ENCODE results near the gene SMG7. TPM values are rescaled to one million over a fixed set of nuclear protein-coding genes. Genes with fewer than 3 reads are reported as not detected.

Gene SMG7
- total and polyA plus RNA-seq, 5 donors: 18.6 to 50.8 (median 39.1) TPM

DNA sequence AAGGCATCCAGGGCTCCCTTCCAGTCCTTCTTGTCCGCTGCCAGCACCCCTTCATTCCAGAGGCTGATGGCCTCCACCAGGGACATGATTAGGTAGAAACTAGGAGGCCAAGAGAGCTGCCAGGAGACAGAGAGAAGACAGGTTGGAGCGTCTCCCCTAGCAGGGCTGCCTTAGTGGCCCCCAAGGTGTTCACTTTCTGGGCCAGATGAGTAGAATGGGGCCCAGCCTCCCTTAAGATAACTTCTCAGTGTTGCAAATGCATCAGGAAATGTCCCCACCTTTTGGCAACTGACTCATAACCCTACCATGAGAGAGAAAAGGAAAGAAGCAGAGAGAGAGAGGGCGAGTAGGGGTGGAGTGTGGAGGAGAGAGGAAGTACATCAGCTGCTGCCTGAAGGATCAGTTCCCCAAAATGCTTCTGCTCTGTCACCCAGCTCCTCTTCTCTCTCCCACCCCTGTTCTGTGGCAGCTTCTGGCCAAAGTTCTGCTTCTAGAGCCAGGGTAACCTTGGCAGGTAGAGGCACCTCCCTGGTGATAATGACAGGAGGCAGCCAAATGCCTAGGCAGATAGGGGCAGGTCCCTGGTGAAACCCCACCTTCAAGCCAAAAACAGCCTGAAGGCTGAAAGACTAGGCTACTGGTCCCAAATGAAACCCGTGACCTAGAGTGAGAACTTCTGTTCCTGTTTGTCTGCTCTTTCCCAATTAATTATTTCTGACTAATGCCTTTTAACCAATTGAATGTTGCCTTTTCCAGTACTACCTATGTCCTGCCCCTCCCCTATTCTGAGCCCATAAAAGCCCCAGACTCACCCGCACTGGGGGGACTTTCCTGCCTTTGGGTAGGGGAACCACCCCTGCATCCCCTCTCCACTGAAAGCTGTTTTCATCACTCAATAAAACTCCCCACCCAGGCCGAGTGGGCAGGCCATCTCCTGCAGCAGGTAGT, 118.2 kb downstream of the SMG7 start, which contains the start of gene NCF2:
Gene NCF2, minus strand, starts transcription at position 216 of the 948 bp plus-strand sequence. Its CDS starts 130 bp downstream, at position 86.
- H3K4me3 ChIP-seq (ENCODE audit: low read length): peak within 1 kb of the TSS; percentile 8
- DNase-seq (no peak), ATAC-seq (peak; percentile 76 to 80)
- H3K27ac ChIP-seq (ENCODE audit: low read length): peak within 1 kb of the TSS; percentile 79
- H3K27me3 ChIP-seq (ENCODE audit: control insufficient read depth, insufficient read depth): no peaks in the 10 kb centered on the region
- H3K4me1 ChIP-seq (ENCODE audit: control insufficient read depth, insufficient read depth, low read length): no peaks in the 10 kb centered on the region
- intact Hi-C loops (cut with DNase I): no loop called here
- 82% methylated on average over 6 of the region's 6 CpGs for WGBS
- no peaks in the 10 kb centered on the region for H3K9me3 ChIP-seq (ENCODE audit: control insufficient read depth, low read length)

DNA sequence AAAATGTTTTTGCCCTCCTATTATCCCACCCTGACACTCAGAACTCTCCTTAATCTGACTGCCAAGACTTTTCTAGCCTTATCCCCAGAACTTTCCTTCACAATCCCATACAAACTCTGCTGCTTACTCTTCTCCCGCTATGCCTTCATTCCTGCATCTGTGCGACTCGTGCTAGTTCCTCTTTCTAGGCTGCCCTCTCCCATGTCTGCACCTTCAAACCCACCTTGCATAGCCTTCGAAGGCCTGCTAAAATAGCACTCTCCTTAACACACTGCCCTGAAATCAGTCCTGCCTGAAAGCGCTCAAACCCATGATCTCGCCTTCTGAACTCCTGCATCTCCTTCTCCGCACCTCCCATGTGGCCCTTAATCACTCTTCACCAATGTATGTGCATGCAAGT, 120.4 kb downstream of the SMG7 start:
- Histone ChIP-seq H3K27ac (ENCODE audit: low read length) (no peak overlapping the region), H3K4me1 (ENCODE audit: control insufficient read depth, insufficient read depth, low read length) (no peaks in the 10 kb centered on the region), H3K9me3 (ENCODE audit: control insufficient read depth, low read length) (no peaks in the 10 kb centered on the region), H3K4me3 (ENCODE audit: low read length) (no peak overlapping the region), H3K27me3 (ENCODE audit: control insufficient read depth, insufficient read depth) (no peaks in the 10 kb centered on the region)
- DNase-seq (no peak), ATAC-seq (no peak)
- intact Hi-C loops (cut with DNase I): no loop called here
- 91% methylated on average over 7 of the region's 7 CpGs for WGBS

DNA sequence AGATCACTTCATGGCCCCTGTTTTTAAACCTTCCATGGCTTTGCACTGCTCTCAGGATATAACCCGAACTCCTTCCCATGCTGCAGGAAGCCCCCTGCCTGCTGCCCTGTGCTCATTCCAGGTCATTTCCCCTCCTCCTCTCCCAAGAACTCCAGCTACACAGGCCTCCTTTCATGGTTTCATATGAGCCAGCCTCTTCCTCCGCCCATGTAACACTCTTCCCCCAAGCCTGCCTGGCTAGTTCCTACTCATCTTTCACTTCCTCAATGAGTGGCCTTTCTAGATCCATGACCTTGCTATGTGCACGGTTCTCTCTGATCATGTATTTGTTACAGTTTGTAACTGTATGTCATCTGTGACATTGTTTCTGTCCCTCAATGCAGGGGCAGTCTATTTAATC, 121.1 kb downstream of the SMG7 start:
- peak; percentile 8 to 42 for ATAC-seq
- DNase-seq: no peak
- no peak overlapping the region for H3K27ac ChIP-seq (ENCODE audit: low read length)
- H3K9me3 ChIP-seq (ENCODE audit: control insufficient read depth, low read length): no peaks in the 10 kb centered on the region
- H3K4me1 ChIP-seq (ENCODE audit: control insufficient read depth, insufficient read depth, low read length): no peaks in the 10 kb centered on the region
- no peak overlapping the region for H3K4me3 ChIP-seq (ENCODE audit: low read length)
- WGBS: 70% methylated on average over 3 of the region's 3 CpGs
- H3K27me3 ChIP-seq (ENCODE audit: control insufficient read depth, insufficient read depth): no peaks in the 10 kb centered on the region
- intact Hi-C loops (cut with DNase I): no loop called here

DNA sequence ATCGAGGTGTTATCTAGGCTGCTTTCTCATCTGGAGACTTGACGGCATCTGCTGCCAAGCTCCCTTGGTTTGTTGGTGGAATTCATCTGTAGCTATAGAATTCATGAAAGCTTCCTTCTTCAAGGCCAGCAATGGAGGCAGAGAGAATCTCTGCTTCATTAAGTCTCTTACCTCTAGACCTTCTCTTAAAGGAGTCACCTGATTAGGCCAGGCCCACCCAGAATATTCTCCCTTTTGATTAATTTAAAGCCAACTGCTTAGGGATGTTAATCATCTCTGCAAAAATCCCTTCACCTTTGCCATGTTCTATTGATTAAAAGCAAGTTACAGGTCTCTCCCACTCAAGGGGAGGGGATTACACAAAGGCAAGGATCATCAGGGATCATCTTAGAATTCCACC, 123.2 kb downstream of the SMG7 start:
- Histone ChIP-seq H3K4me1 (ENCODE audit: control insufficient read depth, insufficient read depth, low read length) (no peaks in the 10 kb centered on the region), H3K9me3 (ENCODE audit: control insufficient read depth, low read length) (no peaks in the 10 kb centered on the region), H3K4me3 (ENCODE audit: low read length) (no peak overlapping the region), H3K27me3 (ENCODE audit: control insufficient read depth, insufficient read depth) (no peaks in the 10 kb centered on the region), H3K27ac (ENCODE audit: low read length) (no peak overlapping the region)
- WGBS: 89% methylated on average over 2 of the region's 2 CpGs
- DNase-seq (no peak), ATAC-seq (no peak)
- intact Hi-C loops (cut with DNase I): no loop called here

DNA sequence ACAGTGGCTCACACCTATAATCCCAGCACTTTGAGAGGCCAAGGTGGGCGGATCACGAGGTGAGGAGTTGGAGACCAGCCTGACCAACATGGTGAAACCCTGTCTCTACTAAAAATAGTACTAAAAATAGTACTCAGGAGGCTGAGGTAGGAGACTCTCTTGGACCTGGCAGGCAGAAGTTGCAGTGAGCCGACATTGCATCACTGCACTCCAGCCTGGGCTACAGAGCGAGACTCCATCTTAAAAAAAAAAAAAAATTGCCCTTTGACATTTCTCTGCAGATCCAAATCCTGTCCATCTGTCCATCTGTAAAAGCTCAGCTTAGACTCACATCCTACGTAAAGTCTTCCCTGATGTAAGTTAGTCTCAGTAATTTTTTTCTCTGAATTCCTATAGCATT, 124.2 kb downstream of the SMG7 start:
- no peaks in the 10 kb centered on the region for H3K27me3 ChIP-seq (ENCODE audit: control insufficient read depth, insufficient read depth)
- ATAC-seq: no peak
- H3K4me3 ChIP-seq (ENCODE audit: low read length): no peak overlapping the region
- 88% methylated on average over 5 of the region's 5 CpGs for WGBS
- H3K27ac ChIP-seq (ENCODE audit: low read length): no peak overlapping the region
- no peak for DNase-seq
- intact Hi-C loops (cut with DNase I): no loop called here
- no peaks in the 10 kb centered on the region for H3K9me3 ChIP-seq (ENCODE audit: control insufficient read depth, low read length)
- no peaks in the 10 kb centered on the region for H3K4me1 ChIP-seq (ENCODE audit: control insufficient read depth, insufficient read depth, low read length)

DNA sequence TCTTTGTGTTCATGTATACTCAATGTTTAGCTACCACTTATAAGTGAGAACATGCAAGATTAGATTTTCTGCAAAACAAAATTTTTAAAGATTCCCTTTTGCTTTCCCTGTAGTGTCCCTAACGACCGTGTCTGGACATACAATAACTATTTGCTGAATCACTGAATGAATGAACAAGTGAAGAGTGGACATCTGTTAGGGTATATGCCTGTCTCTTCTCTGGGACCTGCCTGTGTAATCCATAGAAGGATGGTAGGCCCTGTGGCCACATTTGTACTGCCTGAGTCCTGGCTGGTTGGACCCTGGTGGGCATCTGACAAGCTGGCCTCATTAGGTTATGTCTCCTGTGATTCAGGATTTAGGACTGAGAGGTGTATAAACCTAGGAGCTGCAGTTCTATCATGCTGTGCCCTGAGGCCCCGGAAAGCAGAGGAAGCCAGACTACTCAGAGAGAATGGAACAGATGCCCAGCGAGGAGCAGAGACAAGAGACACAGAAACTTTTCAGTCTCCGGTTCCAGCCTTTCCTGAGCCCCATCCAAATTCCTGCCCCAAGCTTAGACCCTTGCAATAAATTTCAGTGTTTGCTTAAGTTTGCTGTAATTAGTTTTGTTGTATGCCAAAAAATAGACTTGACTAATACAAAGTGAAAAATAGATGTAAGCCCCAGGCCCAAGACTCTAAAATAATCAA, 125.5 kb downstream of the SMG7 start:
- 69% methylated on average over 5 of the region's 5 CpGs for WGBS
- no peak overlapping the region for H3K27ac ChIP-seq (ENCODE audit: low read length)

DNA sequence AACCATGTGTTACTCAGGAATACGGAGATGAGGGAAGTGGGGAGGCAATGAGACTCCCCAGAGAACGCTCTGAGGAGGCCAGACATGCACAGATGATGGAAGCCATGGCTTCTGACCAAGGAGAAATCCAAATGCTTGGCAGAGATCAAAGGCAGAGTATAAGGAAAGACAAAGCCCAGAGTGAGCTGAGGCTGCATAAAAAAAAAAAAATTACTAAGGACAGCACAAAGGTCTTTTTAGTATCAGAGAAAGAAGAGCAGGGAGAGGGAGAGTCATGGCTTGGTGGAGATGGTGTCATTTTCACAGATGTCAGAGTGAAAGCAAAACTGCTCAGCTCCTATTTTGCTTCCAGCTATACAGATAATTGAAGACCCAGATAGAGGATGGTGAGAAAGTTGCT, 126.1 kb downstream of the SMG7 start:
- H3K9me3 ChIP-seq (ENCODE audit: control insufficient read depth, low read length): no peaks in the 10 kb centered on the region
- no peaks in the 10 kb centered on the region for H3K4me1 ChIP-seq (ENCODE audit: control insufficient read depth, insufficient read depth, low read length)
- ATAC-seq: no peak
- H3K4me3 ChIP-seq (ENCODE audit: low read length): no peak overlapping the region
- 53% methylated on average over 2 of the region's 2 CpGs for WGBS
- intact Hi-C loops (cut with DNase I): no loop called here
- no peak overlapping the region for H3K27ac ChIP-seq (ENCODE audit: low read length)
- DNase-seq: no peak
- H3K27me3 ChIP-seq (ENCODE audit: control insufficient read depth, insufficient read depth): no peaks in the 10 kb centered on the region

More for the DNA sequence above, 125.5 kb downstream of the SMG7 start:
- no peak overlapping the region for H3K4me3 ChIP-seq (ENCODE audit: low read length)
- H3K4me1 ChIP-seq (ENCODE audit: control insufficient read depth, insufficient read depth, low read length): no peaks in the 10 kb centered on the region
- H3K9me3 ChIP-seq (ENCODE audit: control insufficient read depth, low read length): no peaks in the 10 kb centered on the region
- intact Hi-C loops (cut with DNase I): no loop called here
- no peaks in the 10 kb centered on the region for H3K27me3 ChIP-seq (ENCODE audit: control insufficient read depth, insufficient read depth)
- DNase-seq (no peak), ATAC-seq (no peak)

DNA sequence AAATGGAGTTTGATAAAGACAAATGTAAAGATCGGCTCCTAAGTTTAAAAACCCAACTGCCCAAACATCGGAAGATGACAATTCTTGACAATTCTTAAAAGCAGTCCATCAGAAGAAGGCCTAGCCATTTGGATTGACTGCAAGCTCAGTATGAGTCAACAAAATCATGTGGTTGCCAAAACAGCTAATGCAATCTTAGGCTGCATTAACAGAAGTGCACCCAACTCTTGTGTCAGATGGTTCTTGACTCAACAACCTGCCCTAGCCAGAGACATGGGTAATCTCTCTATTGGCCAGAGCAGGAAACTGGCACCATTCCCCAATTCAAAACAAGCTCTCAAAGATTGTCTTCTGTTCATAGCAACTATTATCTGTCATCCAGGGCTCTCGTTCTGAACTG, 127.8 kb downstream of the SMG7 start:
- peak in 1 of 3 donors; percentile 43 for DNase-seq
- no peak overlapping the region for H3K27ac ChIP-seq (ENCODE audit: low read length)
- intact Hi-C loops (cut with DNase I): no loop called here
- no peaks in the 10 kb centered on the region for H3K4me1 ChIP-seq (ENCODE audit: control insufficient read depth, insufficient read depth, low read length)
- no peaks in the 10 kb centered on the region for H3K27me3 ChIP-seq (ENCODE audit: control insufficient read depth, insufficient read depth)
- H3K9me3 ChIP-seq (ENCODE audit: control insufficient read depth, low read length): no peaks in the 10 kb centered on the region
- 62% methylated on average over 3 of the region's 3 CpGs for WGBS
- H3K4me3 ChIP-seq (ENCODE audit: low read length): no peak overlapping the region
- peak; percentile 82 to 84 for ATAC-seq

DNA sequence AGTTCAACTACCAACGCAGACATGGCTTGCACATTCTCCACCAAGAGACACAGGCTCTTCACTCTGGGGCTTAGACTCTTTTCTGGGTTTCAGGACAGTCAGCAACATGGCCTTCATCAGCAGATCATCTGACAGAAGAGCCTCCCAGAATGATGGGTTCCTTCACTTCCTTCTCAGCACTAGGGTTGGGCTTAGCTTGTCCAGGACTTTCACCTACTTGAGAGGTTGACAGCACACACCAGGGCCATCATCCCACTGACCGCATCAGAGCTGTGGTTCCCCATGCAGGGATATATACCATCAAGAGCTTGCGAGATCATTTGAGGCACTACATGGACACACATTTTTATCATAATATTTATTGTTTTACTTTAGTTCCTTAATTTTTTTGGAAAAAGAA, 128.3 kb downstream of the SMG7 start:
- H3K9me3 ChIP-seq (ENCODE audit: control insufficient read depth, low read length): no peaks in the 10 kb centered on the region
- H3K27me3 ChIP-seq (ENCODE audit: control insufficient read depth, insufficient read depth): no peaks in the 10 kb centered on the region
- no peak overlapping the region for H3K4me3 ChIP-seq (ENCODE audit: low read length)
- no peaks in the 10 kb centered on the region for H3K4me1 ChIP-seq (ENCODE audit: control insufficient read depth, insufficient read depth, low read length)
- no peak overlapping the region for H3K27ac ChIP-seq (ENCODE audit: low read length)
- 83% methylated on average over 3 of the region's 3 CpGs for WGBS
- intact Hi-C loops (cut with DNase I): no loop called here
- no peak for DNase-seq
- peak in 1 of 2 donors; percentile 10 for ATAC-seq

DNA sequence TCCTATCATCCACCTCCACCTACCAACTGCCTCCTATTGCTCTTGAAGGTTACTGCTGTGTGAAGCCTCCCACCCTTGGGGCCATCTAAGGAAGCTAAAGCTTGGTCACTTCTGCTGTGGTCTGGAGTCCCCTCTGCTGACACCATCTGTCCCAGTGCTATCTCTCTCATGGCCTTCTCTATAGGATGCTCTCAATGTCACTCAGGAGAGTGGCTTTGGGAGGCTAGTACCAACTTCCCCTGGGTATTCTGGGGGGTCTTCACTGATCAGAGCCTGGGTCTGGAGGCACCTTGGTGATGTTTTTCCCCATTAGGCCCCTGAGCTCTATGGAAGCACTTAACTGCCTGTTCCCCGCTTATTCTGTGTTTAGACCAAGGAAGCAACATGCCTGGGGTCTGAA, 130.2 kb downstream of the SMG7 start:
- WGBS: 95% methylated on average over 1 of the region's 1 CpG
- Histone ChIP-seq H3K4me1 (ENCODE audit: control insufficient read depth, insufficient read depth, low read length) (no peaks in the 10 kb centered on the region), H3K4me3 (ENCODE audit: low read length) (no peak overlapping the region), H3K27me3 (ENCODE audit: control insufficient read depth, insufficient read depth) (no peaks in the 10 kb centered on the region), H3K9me3 (ENCODE audit: control insufficient read depth, low read length) (no peaks in the 10 kb centered on the region), H3K27ac (ENCODE audit: low read length) (no peak overlapping the region)
- ATAC-seq (no peak), DNase-seq (no peak)
- intact Hi-C loops (cut with DNase I): no loop called here
